H1 (cell line): ENCODE measurements around the gene PIGS. TPM values are rescaled to one million over a fixed set of nuclear protein-coding genes. Genes with fewer than 3 reads are reported as not detected.

Experiments used
- CTCF ChIP-seq, 3 experiments: IDR thresholded peaks; 1 replicate in 2 of 3; 2 replicates in 1 of 3; pipeline versions ENCODE4 v1.5.1 to v1.6.1; 2011; ENCODE audit warnings: low read length in 3 of 3, mild to moderate bottlenecking in 3 of 3, inconsistent platforms in 2 of 3, low read depth in 1 of 3, moderate library complexity in 1 of 3; ENCODE audit not compliant: insufficient read depth in 1 of 3; ENCODE audit errors: control extremely low read depth in 1 of 3
- polyA plus RNA-seq, 7 experiments: library from polyadenylated mRNA; depleted of rRNA in 3 of 7; stranded (reverse) in 5 of 7; unstranded in 2 of 7; fragments of >200 nt in 5 of 7; fragments of 200-250 nt in 2 of 7; gene quantifications; 1 replicate in 5 of 7; 2 replicates in 1 of 7; 4 replicates in 1 of 7; pipeline versions ENCODE4 v1.2.1 to v1.2.3, GENCODE V29; 2011 to 2013; ENCODE audit warnings: missing spikeins in 2 of 7, mixed read lengths in 2 of 7
- total RNA-seq: library from RNA; stranded (reverse); fragmentation: NEBNext Ultra II Directional; extraction: Animal tissue kit (Norgen Biotek cat#: 25700); gene quantifications from 2 replicates; pipeline ENCODE4 v1.2.1, GENCODE V29; 2021

PIGS gene
- total and polyA plus RNA-seq, 2 of the 8 experiments (the other 6 are each of a cell fraction or from before 2014, with no cell fraction given), result 44.3 to 50.6 TPM

DNA sequence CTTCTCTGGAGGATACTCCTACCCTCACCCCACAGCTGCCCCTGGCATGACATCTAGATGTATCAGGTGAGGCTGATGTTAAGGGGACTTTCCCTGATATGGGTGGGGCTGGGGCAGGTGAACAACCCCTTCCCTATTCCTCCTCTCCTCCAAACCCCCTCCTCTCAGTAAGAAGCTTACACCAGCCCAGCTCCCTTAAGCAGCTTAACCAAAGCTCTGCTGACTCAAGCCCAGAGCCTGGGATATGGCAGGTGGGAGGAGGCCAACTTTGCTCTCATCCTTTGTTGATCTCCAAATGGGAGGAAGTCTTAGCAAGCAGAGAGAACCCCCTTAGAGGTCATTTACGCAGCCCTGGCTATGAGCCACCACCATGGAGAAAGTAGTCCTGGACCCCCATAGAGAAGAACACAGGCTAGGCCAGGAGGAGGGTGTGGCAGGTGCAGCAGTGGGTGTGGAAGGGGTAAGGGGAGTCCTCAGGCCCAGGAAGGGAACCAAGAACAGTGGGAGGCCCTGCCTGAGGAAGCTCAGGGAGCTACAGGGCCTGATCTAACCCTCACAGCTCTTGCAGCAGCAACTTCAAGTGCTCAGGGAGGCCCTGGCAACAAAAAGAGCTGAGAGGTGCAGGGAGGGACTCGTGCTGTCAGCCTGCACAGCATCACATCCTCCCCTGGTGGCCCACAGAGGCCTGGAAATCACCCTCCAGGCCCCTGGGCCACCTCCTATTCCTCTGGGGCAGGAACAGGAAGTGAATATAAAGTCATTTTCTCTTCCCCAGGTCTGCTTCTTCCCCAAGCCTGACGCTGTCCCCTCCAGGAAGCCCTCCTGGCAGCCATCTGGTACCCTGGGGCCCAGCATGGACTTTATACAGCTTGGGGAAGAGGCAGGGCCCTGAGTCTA is 21.8 kb downstream of the PIGS start (continued):
- no peak for TF ChIP-seq CTCF (IDR thresholded peaks at IDR 0.05; ENCODE audit: control extremely low read depth in 1 of 3, insufficient read depth in 1 of 3, low read depth in 1 of 3, low read length in 3 of 3)
